Stimulated activated CD4-positive, alpha-beta T cell treated with anti-CD3 and anti-CD28 coated beads, TNF-alpha, amount 100 ng/mL, for 24 hours (primary cell): ENCODE data around the gene NLGN1.

Source experiments
- DNase-seq, 3 experiments: peaks; one replicate each; pipeline ENCODE4 v3.0.0-alpha.2; 2020; ENCODE audit warnings: low read depth in 3 of 3

NLGN1 gene

DNA sequence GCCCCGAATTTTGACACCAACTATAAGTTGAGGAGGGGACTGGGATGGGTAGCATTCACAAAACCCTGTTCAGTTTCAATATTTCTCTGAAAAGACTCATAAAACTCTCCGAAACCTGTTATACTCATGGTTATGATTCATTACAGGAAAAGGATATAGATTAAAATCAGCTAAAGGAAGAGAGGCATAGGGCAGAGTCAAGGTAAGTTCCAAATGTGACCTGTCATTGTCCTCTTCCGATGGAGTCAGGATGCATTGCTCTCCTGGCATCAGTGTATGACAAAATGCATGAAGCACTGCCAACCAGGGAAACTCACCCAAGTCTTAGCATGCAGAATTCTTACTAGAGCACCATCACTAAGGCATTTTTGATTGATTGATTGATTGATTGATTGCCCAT, 936.6 kb downstream of the NLGN1 start:
- DNase-seq: no peak

- no peak for DNase-seq
Observed at GRCh38 chr3:174335324-174335723, 937.8 kb downstream of the NLGN1 start.

GRCh38 chr3:174335910-174336309, 938.4 kb downstream of the NLGN1 start:
- DNase-seq: no peak
